Lung (tissue), 12 donors: ENCODE data around the gene XPO4. TPM values are rescaled to one million over a fixed set of nuclear protein-coding genes. Genes with fewer than 3 reads are reported as not detected.

Source experiments
- ATAC-seq: fragments of 200-7000 bp; cut with Tn5 transposase; one replicate; pipeline ENCODE4 v1.9.1; 2020; ENCODE audit warnings: moderate number of reproducible peaks; ENCODE audit not compliant: insufficient read depth, low FRiP score
- DNase-seq, 3 donors: peaks; one replicate each; pipeline ENCODE4 v3.0.0-alpha.2; 2013 to 2017
- H3K27ac ChIP-seq, 2 donors: one replicate each; pipeline ENCODE4 v1.5.1; 2013; ENCODE audit warnings: mild to moderate bottlenecking in 2 of 2, moderate library complexity in 2 of 2, control low read depth in 1 of 2, inconsistent platforms in 1 of 2, low read depth in 1 of 2, low read length in 1 of 2
- H3K27me3 ChIP-seq, 3 donors: one replicate each; pipeline ENCODE4 v1.5.1; 2013; ENCODE audit warnings: low read length in 2 of 3; ENCODE audit not compliant: control insufficient read depth in 3 of 3, insufficient read depth in 3 of 3
- H3K36me3 ChIP-seq, 4 donors: one replicate each; pipeline ENCODE4 v1.5.1; 2013; ENCODE audit warnings: low read length in 4 of 4, mild to moderate bottlenecking in 1 of 4, moderate library complexity in 1 of 4; ENCODE audit not compliant: control insufficient read depth in 4 of 4, insufficient read depth in 4 of 4
- H3K4me1 ChIP-seq, 5 donors: one replicate each; pipeline ENCODE4 v1.5.1; 2013; ENCODE audit warnings: low read length in 5 of 5, mild to moderate bottlenecking in 2 of 5, moderate library complexity in 1 of 5; ENCODE audit not compliant: control insufficient read depth in 5 of 5, insufficient read depth in 5 of 5
- H3K4me3 ChIP-seq: one replicate; pipeline ENCODE4 v1.5.1; 2013; ENCODE audit warnings: mild to moderate bottlenecking, control low read depth, moderate library complexity
- H3K9ac ChIP-seq, 2 donors: one replicate each; pipeline ENCODE4 v1.5.1; 2013; ENCODE audit warnings: low read length in 2 of 2, control low read depth in 1 of 2; ENCODE audit not compliant: insufficient read depth in 1 of 2
- H3K9me3 ChIP-seq, 4 donors: one replicate each; pipeline ENCODE4 v1.5.1; 2013; ENCODE audit warnings: low read length in 3 of 4, mild to moderate bottlenecking in 1 of 4, moderate library complexity in 1 of 4; ENCODE audit not compliant: control insufficient read depth in 4 of 4, insufficient read depth in 3 of 4
- CTCF ChIP-seq: IDR thresholded peaks from 2 replicates; pipeline ENCODE4 v1.5.1; 2012; ENCODE audit warnings: mild to moderate bottlenecking; ENCODE audit errors: control extremely low read depth, extremely low read depth
- WGBS, 2 donors: extraction: QIAGEN DNeasy Blood & Tissue Kit; methylation state at CpG; one replicate each; pipeline ENCODE4 v1.1.7; 2013; 5-methylcytosine and 5-hydroxymethylcytosine counted together
- polyA plus RNA-seq, 2 donors: library from polyadenylated mRNA; stranded (reverse); fragments of 200-250 nt; gene quantifications; one replicate each; pipeline ENCODE4 v1.2.1, GENCODE V29; 2013
- total RNA-seq, 2 donors: library from RNA; depleted of rRNA in 1 of 2; stranded (reverse); fragments of >200 nt in 1 of 2; gene quantifications; one replicate each; pipeline ENCODE4 v1.2.1, GENCODE V29; 2014 to 2021
- donor health status: control.
- donor health status: control.
- donor health status: Bipolar disorder and iron deficiency.
- donor health status: healthy.
- donor health status: DM: yes; HTN: yes; CAD: no.

The XPO4 gene
- total and polyA plus RNA-seq, 4 donors, result 3.1 to 25.5 (median 9.9) TPM

- peaks cover 2 to 11% (median 5%) of the 10 kb centered on the region in 5 donors for H3K4me1 ChIP-seq
- H3K9me3 ChIP-seq, result no peaks in the 10 kb centered on the region
- TF ChIP-seq CTCF, result no peak
- no peak overlapping the region for H3K4me3 ChIP-seq
- H3K36me3 ChIP-seq, result peaks cover 0 to 18% (median 9%) of the 10 kb centered on the region in 4 donors
- no peak overlapping the region for H3K27ac ChIP-seq
- DNase-seq (no peak), ATAC-seq (no peak)
- no peak overlapping the region for H3K9ac ChIP-seq
- WGBS, 2 donors, result 76 to 93% methylated on average over 4 of the region's 4 CpGs
- H3K27me3 ChIP-seq, result no peaks in the 10 kb centered on the region
Observed at GRCh38 chr13:20808874-20809273, 93.7 kb downstream of the XPO4 start.

GRCh38 chr13:20803180-20803965 lies 99.2 kb downstream of the XPO4 start:
- Histone ChIP-seq H3K4me1 (no peaks in the 10 kb centered on the region), H3K4me3 (no peak overlapping the region), H3K9ac (no peak overlapping the region), H3K27me3 (no peaks in the 10 kb centered on the region), H3K27ac (no peak overlapping the region), H3K9me3 (no peaks in the 10 kb centered on the region), H3K36me3 (peaks cover 0 to 14% (median 8%) of the 10 kb centered on the region in 4 donors)
- ATAC-seq (no peak), DNase-seq (no peak)
- TF ChIP-seq CTCF, result no peak
- 94 to 96% methylated on average over 3 of the region's 3 CpGs for WGBS, 2 donors

- ATAC-seq, result no peak
- no peak for TF ChIP-seq CTCF
- DNase-seq, result no peak
- Histone ChIP-seq H3K9ac (no peak overlapping the region), H3K4me1 (peaks cover 0 to 5% (median 0%) of the 10 kb centered on the region in 5 donors), H3K9me3 (no peaks in the 10 kb centered on the region), H3K27ac (peak overlapping the region in 1 of 2 donors; percentile 53), H3K27me3 (no peaks in the 10 kb centered on the region), H3K4me3 (no peak overlapping the region), H3K36me3 (peaks cover 3 to 15% (median 11%) of the 10 kb centered on the region in 4 donors)
- 38 to 46% methylated on average over 2 of the region's 2 CpGs for WGBS, 2 donors
Observed at GRCh38 chr13:20801707-20802106, 100.8 kb downstream of the XPO4 start.
